Adrenal gland (tissue), 12 donors: ENCODE measurements around the gene SRPK2. TPM values are rescaled to one million over a fixed set of nuclear protein-coding genes. Genes with fewer than 3 reads are reported as not detected.

Experiments used
- DNase-seq, 7 donors: peaks; one replicate each; pipeline ENCODE4 v3.0.0-alpha.2; 2019 to 2020
- H3K27ac ChIP-seq, 5 donors: fragments of 200-600 bp; sonication (generic) in 4 of 5; 1 replicate in 3 of 5; 2 replicates in 2 of 5; pipeline versions ENCODE4 v1.5.1 to v1.8.0; 2016 to 2020; ENCODE audit warnings: mild to moderate bottlenecking in 1 of 5
- H3K27me3 ChIP-seq: fragments of 200-600 bp; 2 replicates; pipeline ENCODE4 v1.8.0; 2021
- H3K36me3 ChIP-seq, 2 donors: fragments of 200-600 bp; replicated peaks in 1 of 2; 1 replicate in 1 of 2; 2 replicates in 1 of 2; pipeline versions ENCODE4 v1.5.1 to v1.8.0; 2018 to 2022
- H3K4me1 ChIP-seq, 2 donors: fragments of 200-600 bp; replicated peaks in 1 of 2; 1 replicate in 1 of 2; 2 replicates in 1 of 2; pipeline versions ENCODE4 v1.5.1 to v1.8.0; 2018 to 2021
- H3K4me3 ChIP-seq, 4 donors: fragments of 200-600 bp; sonication (generic) in 3 of 4; one replicate each; pipeline ENCODE4 v1.5.1; 2016 to 2018
- H3K9me3 ChIP-seq, 3 donors: fragments of 200-600 bp; sonication (generic) in 1 of 3; replicated peaks in 1 of 3; 1 replicate in 2 of 3; 2 replicates in 1 of 3; pipeline versions ENCODE4 v1.5.1 to v1.8.0; 2016 to 2021
- POLR2A ChIP-seq, 2 donors: fragments of 450-650 bp; IDR thresholded peaks; one replicate each; pipeline ENCODE4 v1.6.1; 2017; ENCODE audit warnings: antibody characterized with exemption in 2 of 2, mild to moderate bottlenecking in 2 of 2, moderate library complexity in 1 of 2
- WGBS, 4 donors: extraction: QIAGEN DNeasy Blood & Tissue Kit in 2 of 4; methylation state at CpG; one replicate each; pipeline versions ENCODE4 v1.1.5 to v1.1.7; 2013 to 2017; 5-methylcytosine and 5-hydroxymethylcytosine counted together
- intact Hi-C, 2 donors: fragments of 100-400 bp; cut with DNase I; formaldehyde crosslinking; loops; one replicate each; pipeline versions ENCODE4 v1.14.1 to v1.15.0; 2022 to 2023
- polyA plus RNA-seq, 3 donors: library from polyadenylated mRNA; stranded (reverse); fragments of 200-250 nt in 2 of 3; fragments of 350-450 nt in 1 of 3; fragmentation: Illumina TruSeq in 1 of 3; extraction: RNeasy Lipid Tissue Mini Kit (QIAGEN cat#74804) in 1 of 3; gene quantifications; one replicate each; pipeline ENCODE4 v1.2.3, GENCODE V29; 2013 to 2014
- total RNA-seq, 9 donors: library from RNA; depleted of rRNA in 4 of 9; stranded (reverse); fragments of >200 nt in 4 of 9; fragments of 120-200 nt in 1 of 9; fragmentation: NEBNext Ultra II Directional in 1 of 9; extraction: Animal tissue kit (Norgen Biotek cat#: 25700) in 1 of 9; gene quantifications; one replicate each; pipeline versions ENCODE4 v1.1.0 to v1.2.4, GENCODE V29; 2013 to 2023
- TF ChIP-seq, protein P1 (sequence below), 6 experiments: fragments of 450-650 bp in 4 of 6; fragments of 200-600 bp in 2 of 6; sonication (generic) in 1 of 6; IDR thresholded peaks; 1 replicate in 5 of 6; 2 replicates in 1 of 6; pipeline versions ENCODE4 v1.5.1 to v1.8.0; 2016 to 2021; ENCODE audit warnings: antibody characterized with exemption in 6 of 6, mild to moderate bottlenecking in 2 of 6, moderate library complexity in 1 of 6
- donor health status: healthy with polysubstance abuse.
- donor health status: Bipolar disorder and iron deficiency.
- donor health status: DM: yes; HTN: yes; CAD: no.
- donor health status: DM: no; HTN: no; CAD: no.
- donor health status: DM: no; HTN: no; CAD: no.
- donor health status: DM: yes; HTN: yes; CAD: no.

The SRPK2 gene
- total and polyA plus RNA-seq, 12 donors, result 7.3 to 64.7 (median 36.6) TPM

DNA sequence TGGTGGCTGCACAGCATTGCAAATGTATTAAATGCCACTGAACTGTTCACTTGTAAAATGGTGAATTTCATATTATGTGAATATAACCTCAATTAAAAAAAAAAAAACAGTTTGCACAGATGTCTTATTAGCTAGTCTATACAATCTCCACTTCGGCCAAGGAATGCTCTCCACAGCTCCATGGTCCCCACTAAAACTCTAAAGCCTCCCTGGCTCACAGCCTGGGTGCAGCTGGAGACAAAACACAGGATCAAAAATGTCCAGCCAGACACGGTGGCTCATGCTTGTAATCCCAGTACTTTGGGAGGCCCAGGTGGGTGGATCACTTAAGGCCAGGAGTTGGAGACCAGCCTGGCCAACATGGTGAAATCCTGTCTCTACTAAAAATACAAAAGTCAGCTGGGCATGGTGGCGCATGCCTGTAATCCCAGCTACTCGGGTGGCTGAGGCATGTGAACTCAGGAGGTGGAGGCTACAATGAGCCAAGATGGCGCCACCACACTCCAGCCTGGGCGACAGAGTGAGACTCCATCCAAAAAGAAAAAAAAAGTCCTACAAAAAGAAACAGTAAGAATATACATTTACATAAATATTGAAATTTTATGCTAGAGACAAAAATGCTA is 66.0 kb downstream of the SRPK2 start:
- WGBS, 4 donors, result 91 to 99% (median 96%) methylated on average over 6 of the region's 6 CpGs
- Histone ChIP-seq H3K4me1 (peaks cover 0 to 5% of the 10 kb centered on the region in 2 donors), H3K4me3 (no peak overlapping the region), H3K27me3 (no peaks in the 10 kb centered on the region), H3K9me3 (no peaks in the 10 kb centered on the region), H3K27ac (no peak overlapping the region), H3K36me3 (no peaks in the 10 kb centered on the region)
- intact Hi-C loops, result no loop called here
- no peak for DNase-seq
- no peak for TF ChIP-seq POLR2A (IDR thresholded peaks at IDR 0.05)

DNA sequence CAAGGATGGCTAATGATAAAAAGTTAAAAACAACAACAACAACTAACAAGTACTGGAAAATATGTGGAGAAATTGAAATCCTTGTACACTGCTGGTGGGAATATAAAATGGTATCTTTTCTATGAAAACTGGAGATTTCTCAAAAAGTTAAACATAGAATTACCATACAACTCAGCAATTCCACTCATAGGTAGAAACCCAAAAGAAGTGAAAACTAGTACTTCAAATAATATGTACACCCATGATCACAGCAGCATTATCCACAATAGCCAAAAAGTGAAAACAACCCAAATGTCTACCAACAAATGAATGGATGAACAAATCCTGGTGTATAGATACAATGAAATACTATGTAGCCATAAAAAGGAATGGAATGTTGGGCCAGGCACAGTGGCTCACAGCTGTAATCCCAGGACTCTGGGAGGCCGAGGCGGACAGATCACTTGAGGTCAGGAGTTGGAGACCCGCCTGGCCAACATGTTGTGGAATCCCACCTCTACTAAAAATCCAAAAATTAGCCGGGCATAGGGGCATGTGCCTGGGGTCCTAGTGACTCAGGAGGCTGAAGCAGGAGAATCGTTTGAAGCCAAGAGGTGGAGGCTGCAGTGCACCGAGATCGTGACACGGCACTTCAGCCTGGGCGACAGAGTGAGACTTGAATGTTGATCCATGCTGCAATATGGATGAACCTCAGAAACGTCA is 66.8 kb downstream of the SRPK2 start:
- Histone ChIP-seq H3K36me3 (no peaks in the 10 kb centered on the region), H3K9me3 (no peaks in the 10 kb centered on the region), H3K4me3 (no peak overlapping the region), H3K4me1 (peaks cover 0 to 5% of the 10 kb centered on the region in 2 donors), H3K27me3 (no peaks in the 10 kb centered on the region), H3K27ac (no peak overlapping the region)
- intact Hi-C loops, result no loop called here
- no peak for DNase-seq
- TF ChIP-seq, protein P1, sequence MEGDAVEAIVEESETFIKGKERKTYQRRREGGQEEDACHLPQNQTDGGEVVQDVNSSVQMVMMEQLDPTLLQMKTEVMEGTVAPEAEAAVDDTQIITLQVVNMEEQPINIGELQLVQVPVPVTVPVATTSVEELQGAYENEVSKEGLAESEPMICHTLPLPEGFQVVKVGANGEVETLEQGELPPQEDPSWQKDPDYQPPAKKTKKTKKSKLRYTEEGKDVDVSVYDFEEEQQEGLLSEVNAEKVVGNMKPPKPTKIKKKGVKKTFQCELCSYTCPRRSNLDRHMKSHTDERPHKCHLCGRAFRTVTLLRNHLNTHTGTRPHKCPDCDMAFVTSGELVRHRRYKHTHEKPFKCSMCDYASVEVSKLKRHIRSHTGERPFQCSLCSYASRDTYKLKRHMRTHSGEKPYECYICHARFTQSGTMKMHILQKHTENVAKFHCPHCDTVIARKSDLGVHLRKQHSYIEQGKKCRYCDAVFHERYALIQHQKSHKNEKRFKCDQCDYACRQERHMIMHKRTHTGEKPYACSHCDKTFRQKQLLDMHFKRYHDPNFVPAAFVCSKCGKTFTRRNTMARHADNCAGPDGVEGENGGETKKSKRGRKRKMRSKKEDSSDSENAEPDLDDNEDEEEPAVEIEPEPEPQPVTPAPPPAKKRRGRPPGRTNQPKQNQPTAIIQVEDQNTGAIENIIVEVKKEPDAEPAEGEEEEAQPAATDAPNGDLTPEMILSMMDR (IDR thresholded peaks at IDR 0.05), result no peak
- no peak for TF ChIP-seq POLR2A (IDR thresholded peaks at IDR 0.05)
- 95 to 96% (median 95%) methylated on average over 10 of the region's 10 CpGs for WGBS, 4 donors

GRCh38 chr7:105320896-105321295 is 67.8 kb downstream of the SRPK2 start:
- TF ChIP-seq, protein P1 (IDR thresholded peaks at IDR 0.05), result no peak
- TF ChIP-seq POLR2A (IDR thresholded peaks at IDR 0.05), result no peak
- intact Hi-C loops, result no loop called here
- H3K4me3 ChIP-seq, result no peak overlapping the region
- H3K27me3 ChIP-seq, result no peaks in the 10 kb centered on the region
- 94 to 100% (median 96%) methylated on average over 2 of the region's 2 CpGs for whole genome bisulfite sequencing, 4 donors
- no peaks in the 10 kb centered on the region for H3K36me3 ChIP-seq
- H3K9me3 ChIP-seq, result no peaks in the 10 kb centered on the region
- no peak for DNase-seq
- H3K4me1 ChIP-seq, result peaks cover 0 to 7% of the 10 kb centered on the region in 2 donors
- H3K27ac ChIP-seq, result no peak overlapping the region

- H3K36me3 ChIP-seq, result no peaks in the 10 kb centered on the region
- no peaks in the 10 kb centered on the region for H3K27me3 ChIP-seq
- H3K9me3 ChIP-seq, result no peaks in the 10 kb centered on the region
- H3K27ac ChIP-seq, result no peak overlapping the region
- 86 to 91% (median 88%) methylated on average over 10 of the region's 10 CpGs for WGBS, 4 donors
- DNase-seq, result no peak
- TF ChIP-seq, protein P1 (IDR thresholded peaks at IDR 0.05), result no peak
- TF ChIP-seq POLR2A (IDR thresholded peaks at IDR 0.05), result no peak
- intact Hi-C loops, result no loop called here
- no peak overlapping the region for H3K4me3 ChIP-seq
- H3K4me1 ChIP-seq, result peaks cover 0 to 15% of the 10 kb centered on the region in 2 donors
These were observed 69.1 kb downstream of the SRPK2 start for GRCh38 chr7:105319578-105319977.
